Measurements from ENCODE around the gene RBM18. TPM values are rescaled to one million over a fixed set of nuclear protein-coding genes. Genes with fewer than 3 reads are reported as not detected.

The RBM18 gene
- polyA plus RNA-seq, 4 donors, result 6.5 to 15.7 (median 8.5) TPM

DNA sequence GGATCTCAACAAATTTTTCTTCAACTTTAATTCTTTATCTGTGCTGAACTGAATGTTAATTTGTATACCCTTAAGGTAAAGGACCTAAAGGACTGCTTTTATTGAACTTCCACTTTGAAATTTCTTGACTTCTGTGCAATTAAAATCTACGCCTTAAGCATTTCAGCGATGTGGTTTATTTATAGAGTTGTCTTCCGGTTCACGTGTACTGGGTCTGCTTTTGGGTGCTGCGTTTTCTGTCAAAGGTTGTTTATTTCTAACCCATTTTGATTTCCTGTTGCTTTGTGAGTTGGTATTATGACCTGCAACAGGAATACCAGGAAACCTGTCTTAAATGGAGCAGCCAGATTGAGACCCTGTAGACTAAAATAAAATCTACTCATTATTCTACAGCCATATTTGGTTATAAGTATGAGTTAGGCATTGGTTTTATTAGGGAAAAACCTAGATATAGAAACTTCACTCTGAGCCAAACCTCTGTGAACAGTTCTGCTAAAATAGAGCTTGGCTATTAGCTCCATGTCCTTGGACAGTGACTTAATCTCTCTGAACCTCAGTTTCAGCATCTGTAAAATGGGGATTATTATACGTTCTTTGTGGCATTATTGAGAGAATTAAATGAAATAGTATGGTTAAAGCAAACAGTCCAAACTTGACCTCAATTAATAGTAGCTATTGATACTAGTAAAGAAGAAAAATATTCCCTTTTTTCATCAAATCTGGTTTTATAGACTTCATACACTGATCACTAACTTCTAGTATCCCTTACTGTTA is 3.6 kb upstream of the RBM18 start:
- Histone ChIP-seq H3K4me3 (ENCODE audit: low read depth in 1 of 3, low read length in 3 of 3) (no peak overlapping the region), H3K9me3 (ENCODE audit: control insufficient read depth in 2 of 2, insufficient read depth in 1 of 2, low read depth in 1 of 2, low read length in 1 of 2) (no peaks in the 10 kb centered on the region), H3K27me3 (ENCODE audit: control insufficient read depth in 3 of 3, insufficient read depth in 3 of 3, low read length in 3 of 3) (no peaks in the 10 kb centered on the region), H3K36me3 (ENCODE audit: control insufficient read depth in 3 of 3, insufficient read depth in 2 of 3, low read depth in 1 of 3, low read length in 3 of 3) (peaks cover 2 to 6% (median 3%) of the 10 kb centered on the region in 3 donors), H3K4me1 (ENCODE audit: control insufficient read depth in 3 of 3, insufficient read depth in 2 of 3, low read depth in 1 of 3, low read length in 2 of 3) (peaks cover 3 to 9% (median 5%) of the 10 kb centered on the region in 3 donors), H3K27ac (ENCODE audit: low read depth in 1 of 3, low read length in 2 of 3) (no peak overlapping the region)
- 79 to 94% (median 81%) methylated on average over 6 of the region's 6 CpGs for WGBS, 3 donors
- FAIRE-seq, result no peak
- no peak for DNase-seq

DNA sequence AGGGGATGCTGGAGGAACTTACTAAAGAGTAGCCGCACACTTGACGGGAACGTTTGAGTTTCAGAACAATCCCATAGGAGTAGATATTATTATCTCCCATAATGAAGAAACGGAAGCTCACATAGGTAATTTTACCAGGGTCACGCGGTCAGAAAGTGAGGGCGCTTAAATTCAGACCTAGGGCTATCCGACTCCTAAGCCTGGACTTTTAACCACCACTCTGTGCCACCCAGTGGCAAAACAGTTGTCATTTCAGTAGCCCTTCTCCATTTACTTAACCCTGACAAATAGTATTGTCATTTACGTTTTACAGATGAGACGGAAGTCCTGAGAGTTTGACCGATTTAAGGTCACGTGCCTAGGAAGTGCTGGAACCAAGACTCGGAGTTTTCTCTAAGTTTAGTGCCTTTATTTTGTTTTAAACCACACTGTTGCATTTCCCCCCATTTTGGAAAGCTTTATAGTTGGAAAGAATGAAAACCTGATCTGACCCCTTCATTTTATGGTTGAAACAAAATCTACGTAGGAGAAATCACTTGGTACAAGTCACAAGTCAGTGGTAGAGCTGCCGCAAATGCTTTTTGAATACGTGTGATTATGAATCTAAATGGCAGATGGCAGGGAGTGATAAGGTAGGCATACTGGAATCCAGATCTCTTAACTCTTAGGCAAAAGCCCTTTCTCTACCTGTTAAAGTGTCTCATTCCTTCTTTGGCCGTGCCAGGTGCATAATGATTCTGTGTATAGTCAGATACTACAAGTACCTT is 692 bp upstream of the RBM18 start:
- Histone ChIP-seq H3K9me3 (ENCODE audit: control insufficient read depth in 2 of 2, insufficient read depth in 1 of 2, low read depth in 1 of 2, low read length in 1 of 2) (no peaks in the 10 kb centered on the region), H3K4me3 (ENCODE audit: low read depth in 1 of 3, low read length in 3 of 3) (peak overlapping the region; percentile 64 to 98 (median 71)), H3K4me1 (ENCODE audit: control insufficient read depth in 3 of 3, insufficient read depth in 2 of 3, low read depth in 1 of 3, low read length in 2 of 3) (peaks cover 3 to 14% (median 10%) of the 10 kb centered on the region in 3 donors), H3K36me3 (ENCODE audit: control insufficient read depth in 3 of 3, insufficient read depth in 2 of 3, low read depth in 1 of 3, low read length in 3 of 3) (peaks cover 0 to 7% (median 4%) of the 10 kb centered on the region in 3 donors), H3K27me3 (ENCODE audit: control insufficient read depth in 3 of 3, insufficient read depth in 3 of 3, low read length in 3 of 3) (no peaks in the 10 kb centered on the region), H3K27ac (ENCODE audit: low read depth in 1 of 3, low read length in 2 of 3) (peak overlapping the region; percentile 73 to 95 (median 93))
- FAIRE-seq, result no peak
- DNase-seq, result peak; percentile 60 to 75
- WGBS, 3 donors, result 3 to 8% (median 3%) methylated on average over 17 of the region's 17 CpGs

DNA sequence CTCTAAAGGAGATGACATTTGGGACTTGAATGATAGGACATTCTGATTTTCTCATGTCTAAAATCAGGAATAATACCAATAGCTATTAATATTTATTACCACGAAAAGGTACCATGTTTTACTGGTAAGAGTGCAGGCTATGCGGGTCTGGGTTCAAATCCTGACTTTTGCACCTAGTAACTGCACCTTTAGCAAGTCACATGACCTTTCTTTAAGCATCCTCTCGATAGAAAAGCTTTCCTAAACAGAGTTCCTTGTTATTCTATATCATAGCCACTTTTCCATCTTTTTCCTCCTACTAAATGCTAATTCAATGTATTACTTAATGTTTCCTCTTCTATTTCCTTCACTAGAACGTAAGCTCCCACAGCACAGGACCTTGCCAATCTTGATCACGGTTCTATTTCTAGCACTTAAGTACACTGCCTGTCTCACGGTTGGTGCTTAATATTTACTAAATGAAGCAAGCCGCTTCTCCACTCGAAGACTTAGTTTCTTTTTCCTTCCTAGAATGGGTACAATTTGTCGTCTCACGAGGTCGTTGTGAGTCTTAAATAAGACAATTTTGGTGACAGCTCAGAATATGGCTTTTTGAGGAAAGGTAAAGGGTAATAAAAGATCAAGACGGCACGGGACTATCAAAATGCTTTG is 816 bp downstream of the RBM18 start:
- H3K27me3 ChIP-seq (ENCODE audit: control insufficient read depth in 3 of 3, insufficient read depth in 3 of 3, low read length in 3 of 3), result no peaks in the 10 kb centered on the region
- peak overlapping the region; percentile 73 to 95 (median 93) for H3K27ac ChIP-seq (ENCODE audit: low read depth in 1 of 3, low read length in 2 of 3)
- peak overlapping the region; percentile 64 to 98 (median 71) for H3K4me3 ChIP-seq (ENCODE audit: low read depth in 1 of 3, low read length in 3 of 3)
- DNase-seq (no peak), FAIRE-seq (no peak)
- WGBS, 3 donors, result 6 to 11% (median 7%) methylated on average over 13 of the region's 13 CpGs
- peaks cover 3 to 14% (median 10%) of the 10 kb centered on the region in 3 donors for H3K4me1 ChIP-seq (ENCODE audit: control insufficient read depth in 3 of 3, insufficient read depth in 2 of 3, low read depth in 1 of 3, low read length in 2 of 3)
- peaks cover 7 to 16% (median 9%) of the 10 kb centered on the region in 3 donors for H3K36me3 ChIP-seq (ENCODE audit: control insufficient read depth in 3 of 3, insufficient read depth in 2 of 3, low read depth in 1 of 3, low read length in 3 of 3)
- H3K9me3 ChIP-seq (ENCODE audit: control insufficient read depth in 2 of 2, insufficient read depth in 1 of 2, low read depth in 1 of 2, low read length in 1 of 2), result no peaks in the 10 kb centered on the region

- Histone ChIP-seq H3K9me3 (ENCODE audit: control insufficient read depth in 2 of 2, insufficient read depth in 1 of 2, low read depth in 1 of 2, low read length in 1 of 2) (no peaks in the 10 kb centered on the region), H3K36me3 (ENCODE audit: control insufficient read depth in 3 of 3, insufficient read depth in 2 of 3, low read depth in 1 of 3, low read length in 3 of 3) (peaks cover 8 to 26% (median 12%) of the 10 kb centered on the region in 3 donors), H3K4me3 (ENCODE audit: low read depth in 1 of 3, low read length in 3 of 3) (no peak overlapping the region), H3K4me1 (ENCODE audit: control insufficient read depth in 3 of 3, insufficient read depth in 2 of 3, low read depth in 1 of 3, low read length in 2 of 3) (peaks cover 3 to 14% (median 10%) of the 10 kb centered on the region in 3 donors), H3K27ac (ENCODE audit: low read depth in 1 of 3, low read length in 2 of 3) (no peak overlapping the region), H3K27me3 (ENCODE audit: control insufficient read depth in 3 of 3, insufficient read depth in 3 of 3, low read length in 3 of 3) (no peaks in the 10 kb centered on the region)
- WGBS, 3 donors, result 78 to 90% (median 81%) methylated on average over 1 of the region's 1 CpG
- DNase-seq (no peak), FAIRE-seq (no peak)
Observed at GRCh38 chr9:122262073-122262472, 2.6 kb downstream of the RBM18 start.

DNA sequence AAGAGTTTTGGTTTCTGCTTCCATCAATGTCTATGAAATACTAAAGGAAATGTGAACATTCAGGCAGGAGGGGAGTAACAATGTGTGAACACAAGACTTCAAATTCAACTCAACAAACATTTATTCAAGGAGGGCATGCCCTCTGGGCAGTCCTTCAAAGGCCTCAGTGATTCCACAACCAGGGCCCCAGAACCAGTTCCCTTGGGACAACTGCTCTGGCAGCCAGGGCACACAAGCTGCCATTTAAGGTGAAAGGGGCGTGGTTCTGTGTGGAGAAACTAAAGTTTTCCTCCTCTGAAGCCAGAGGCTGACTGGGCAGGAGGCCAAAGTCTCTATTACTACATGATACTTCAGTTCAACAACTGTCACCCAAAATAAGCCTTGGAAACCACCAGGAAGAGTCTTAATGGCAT is 3.2 kb downstream of the RBM18 start:
- Histone ChIP-seq H3K4me3 (ENCODE audit: low read depth in 1 of 3, low read length in 3 of 3) (no peak overlapping the region), H3K27ac (ENCODE audit: low read depth in 1 of 3, low read length in 2 of 3) (no peak overlapping the region), H3K4me1 (ENCODE audit: control insufficient read depth in 3 of 3, insufficient read depth in 2 of 3, low read depth in 1 of 3, low read length in 2 of 3) (peaks cover 3 to 14% (median 10%) of the 10 kb centered on the region in 3 donors), H3K9me3 (ENCODE audit: control insufficient read depth in 2 of 2, insufficient read depth in 1 of 2, low read depth in 1 of 2, low read length in 1 of 2) (no peaks in the 10 kb centered on the region), H3K36me3 (ENCODE audit: control insufficient read depth in 3 of 3, insufficient read depth in 2 of 3, low read depth in 1 of 3, low read length in 3 of 3) (peaks cover 8 to 26% (median 12%) of the 10 kb centered on the region in 3 donors), H3K27me3 (ENCODE audit: control insufficient read depth in 3 of 3, insufficient read depth in 3 of 3, low read length in 3 of 3) (no peaks in the 10 kb centered on the region)
- 21 to 55% (median 53%) methylated on average over 1 of the region's 1 CpG for WGBS, 3 donors
- DNase-seq, result peak; percentile 44 to 76
- no peak for FAIRE-seq

GRCh38 chr9:122258886-122259415 is 5.7 kb downstream of the RBM18 start:
- peaks cover 3 to 10% (median 8%) of the 10 kb centered on the region in 3 donors for H3K4me1 ChIP-seq (ENCODE audit: control insufficient read depth in 3 of 3, insufficient read depth in 2 of 3, low read depth in 1 of 3, low read length in 2 of 3)
- H3K9me3 ChIP-seq (ENCODE audit: control insufficient read depth in 2 of 2, insufficient read depth in 1 of 2, low read depth in 1 of 2, low read length in 1 of 2), result no peaks in the 10 kb centered on the region
- peaks cover 8 to 28% (median 15%) of the 10 kb centered on the region in 3 donors for H3K36me3 ChIP-seq (ENCODE audit: control insufficient read depth in 3 of 3, insufficient read depth in 2 of 3, low read depth in 1 of 3, low read length in 3 of 3)
- no peak for FAIRE-seq
- no peaks in the 10 kb centered on the region for H3K27me3 ChIP-seq (ENCODE audit: control insufficient read depth in 3 of 3, insufficient read depth in 3 of 3, low read length in 3 of 3)
- H3K27ac ChIP-seq (ENCODE audit: low read depth in 1 of 3, low read length in 2 of 3), result no peak overlapping the region
- DNase-seq, result no peak
- WGBS, 3 donors, result 86 to 95% (median 92%) methylated on average over 2 of the region's 2 CpGs
- no peak overlapping the region for H3K4me3 ChIP-seq (ENCODE audit: low read depth in 1 of 3, low read length in 3 of 3)

DNA sequence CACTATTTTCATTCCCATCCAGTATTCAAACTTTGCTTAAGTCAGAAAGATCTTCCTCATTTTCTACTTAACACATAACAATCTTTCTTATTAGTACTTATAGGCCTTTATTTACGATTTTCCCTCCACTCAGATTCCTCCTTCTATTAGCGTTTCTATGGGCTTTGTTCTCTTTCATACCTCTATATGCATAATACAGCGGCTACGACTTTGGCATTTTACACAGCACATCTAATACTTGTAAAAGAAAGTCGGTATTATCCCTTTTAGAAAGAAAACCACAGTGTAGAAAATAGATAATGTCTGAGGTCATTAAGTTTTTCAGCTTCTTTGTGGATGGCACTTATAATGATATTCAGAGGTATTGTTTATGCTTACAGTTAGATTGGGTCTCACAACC is 8.4 kb downstream of the RBM18 start:
- no peak for FAIRE-seq
- Histone ChIP-seq H3K27me3 (ENCODE audit: control insufficient read depth in 3 of 3, insufficient read depth in 3 of 3, low read length in 3 of 3) (no peaks in the 10 kb centered on the region), H3K36me3 (ENCODE audit: control insufficient read depth in 3 of 3, insufficient read depth in 2 of 3, low read depth in 1 of 3, low read length in 3 of 3) (peaks cover 12 to 25% (median 15%) of the 10 kb centered on the region in 3 donors), H3K9me3 (ENCODE audit: control insufficient read depth in 2 of 2, insufficient read depth in 1 of 2, low read depth in 1 of 2, low read length in 1 of 2) (no peaks in the 10 kb centered on the region), H3K4me1 (ENCODE audit: control insufficient read depth in 3 of 3, insufficient read depth in 2 of 3, low read depth in 1 of 3, low read length in 2 of 3) (no peaks in the 10 kb centered on the region), H3K4me3 (ENCODE audit: low read depth in 1 of 3, low read length in 3 of 3) (no peak overlapping the region), H3K27ac (ENCODE audit: low read depth in 1 of 3, low read length in 2 of 3) (no peak overlapping the region)
- 92 to 96% (median 95%) methylated on average over 5 of the region's 5 CpGs for WGBS, 3 donors
- DNase-seq, result no peak

GRCh38 chr9:122254761-122255160 is 9.9 kb downstream of the RBM18 start:
- Histone ChIP-seq H3K4me1 (ENCODE audit: control insufficient read depth in 3 of 3, insufficient read depth in 2 of 3, low read depth in 1 of 3, low read length in 2 of 3) (no peaks in the 10 kb centered on the region), H3K27me3 (ENCODE audit: control insufficient read depth in 3 of 3, insufficient read depth in 3 of 3, low read length in 3 of 3) (no peaks in the 10 kb centered on the region), H3K9me3 (ENCODE audit: control insufficient read depth in 2 of 2, insufficient read depth in 1 of 2, low read depth in 1 of 2, low read length in 1 of 2) (no peaks in the 10 kb centered on the region), H3K27ac (ENCODE audit: low read depth in 1 of 3, low read length in 2 of 3) (no peak overlapping the region), H3K4me3 (ENCODE audit: low read depth in 1 of 3, low read length in 3 of 3) (no peak overlapping the region), H3K36me3 (ENCODE audit: control insufficient read depth in 3 of 3, insufficient read depth in 2 of 3, low read depth in 1 of 3, low read length in 3 of 3) (peaks cover 11 to 24% (median 13%) of the 10 kb centered on the region in 3 donors)
- 89 to 92% (median 90%) methylated on average over 3 of the region's 3 CpGs for WGBS, 3 donors
- DNase-seq, result no peak
- FAIRE-seq, result no peak

All from small intestine (tissue), 7 donors.